ENCODE data around the gene LRRC9. TPM values are rescaled to one million over a fixed set of nuclear protein-coding genes. Genes with fewer than 3 reads are reported as not detected.

LRRC9 gene
- total and polyA plus RNA-seq, 10 of the 15 experiments (the other 5 are each of a cell fraction or from before 2014, with no cell fraction given), result not detected

- TF ChIP-seq ZBTB4 (CRISPR knock-in tag; IDR thresholded peaks at IDR 0.05) (no peak), FOXK2 (IDR thresholded peaks at IDR 0.05) (no peak), JUNB (IDR thresholded peaks at IDR 0.05) (no peak), STAT1 (conservative IDR thresholded peaks at IDR 0.05) (0 out of 2 replicates have a peak, but pooled peaks have one; percentile 17), CTCF (IDR thresholded peaks at IDR 0.05 in 2 of 3, conservative IDR thresholded peaks at IDR 0.05 in 1 of 3; ENCODE audit: control insufficient read depth in 2 of 3, extremely low read depth in 1 of 3, insufficient read depth in 1 of 3, low read depth in 3 of 3, low read length in 3 of 3) (0 out of 6 replicates have a peak, but pooled peaks of 1 of the 3 experiments have one; percentile 2), ATF7 (IDR thresholded peaks at IDR 0.05; ENCODE audit: low read depth) (peak; percentile 80; the same call in 1 of the 2 replicates), NBN (IDR thresholded peaks at IDR 0.05) (peak; percentile 92), MYC (IDR thresholded peaks at IDR 0.05; ENCODE audit: insufficient read depth, insufficient read length, insufficient replicate concordance, low read length, severe bottlenecking) (peak; percentile 82), IKZF1 (conservative IDR thresholded peaks at IDR 0.05) (peak; percentile 85), LARP7 (IDR thresholded peaks at IDR 0.05) (peak; percentile 95), NR2F1 (conservative IDR thresholded peaks at IDR 0.05) (peak; percentile 61; the same call in 1 of the 2 replicates), FOXM1 (IDR thresholded peaks at IDR 0.05; ENCODE audit: low read depth, low read length) (no peak), NFIC (IDR thresholded peaks at IDR 0.05; ENCODE audit: low read depth, low read length) (no peak; the same call in 1 of the 2 replicates), SIN3A (IDR thresholded peaks at IDR 0.05; ENCODE audit: low read depth, low read length) (peak; percentile 76; the same call in 1 of the 2 replicates), SUZ12 (IDR thresholded peaks at IDR 0.05; ENCODE audit: unreplicated experiment) (no peak), ZNF384 (IDR thresholded peaks at IDR 0.05; ENCODE audit: borderline replicate concordance, low read depth, low read length) (no peak), MYB (IDR thresholded peaks at IDR 0.05; ENCODE audit: borderline replicate concordance, low read depth, low read length) (peak; percentile 85; the same call in 1 of the 2 replicates), IRF4 (IDR thresholded peaks at IDR 0.05; ENCODE audit: low read depth, low read length) (peak; percentile 38; the same call in 1 of the 2 replicates), RELA (IDR thresholded peaks at IDR 0.05; ENCODE audit: borderline replicate concordance, partially characterized antibody) (peak; percentile 47)
- TF ChIP-seq, protein P1, sequence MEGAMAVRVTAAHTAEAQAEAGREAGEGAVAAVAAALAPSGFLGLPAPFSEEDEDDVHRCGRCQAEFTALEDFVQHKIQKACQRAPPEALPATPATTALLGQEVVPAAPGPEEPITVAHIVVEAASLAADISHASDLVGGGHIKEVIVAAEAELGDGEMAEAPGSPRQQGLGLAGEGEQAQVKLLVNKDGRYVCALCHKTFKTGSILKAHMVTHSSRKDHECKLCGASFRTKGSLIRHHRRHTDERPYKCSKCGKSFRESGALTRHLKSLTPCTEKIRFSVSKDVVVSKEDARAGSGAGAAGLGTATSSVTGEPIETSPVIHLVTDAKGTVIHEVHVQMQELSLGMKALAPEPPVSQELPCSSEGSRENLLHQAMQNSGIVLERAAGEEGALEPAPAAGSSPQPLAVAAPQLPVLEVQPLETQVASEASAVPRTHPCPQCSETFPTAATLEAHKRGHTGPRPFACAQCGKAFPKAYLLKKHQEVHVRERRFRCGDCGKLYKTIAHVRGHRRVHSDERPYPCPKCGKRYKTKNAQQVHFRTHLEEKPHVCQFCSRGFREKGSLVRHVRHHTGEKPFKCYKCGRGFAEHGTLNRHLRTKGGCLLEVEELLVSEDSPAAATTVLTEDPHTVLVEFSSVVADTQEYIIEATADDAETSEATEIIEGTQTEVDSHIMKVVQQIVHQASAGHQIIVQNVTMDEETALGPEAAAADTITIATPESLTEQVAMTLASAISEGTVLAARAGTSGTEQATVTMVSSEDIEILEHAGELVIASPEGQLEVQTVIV (IDR thresholded peaks at IDR 0.05; ENCODE audit: borderline replicate concordance, partially characterized antibody), result peak; percentile 99
- TF ChIP-seq, protein P2, sequence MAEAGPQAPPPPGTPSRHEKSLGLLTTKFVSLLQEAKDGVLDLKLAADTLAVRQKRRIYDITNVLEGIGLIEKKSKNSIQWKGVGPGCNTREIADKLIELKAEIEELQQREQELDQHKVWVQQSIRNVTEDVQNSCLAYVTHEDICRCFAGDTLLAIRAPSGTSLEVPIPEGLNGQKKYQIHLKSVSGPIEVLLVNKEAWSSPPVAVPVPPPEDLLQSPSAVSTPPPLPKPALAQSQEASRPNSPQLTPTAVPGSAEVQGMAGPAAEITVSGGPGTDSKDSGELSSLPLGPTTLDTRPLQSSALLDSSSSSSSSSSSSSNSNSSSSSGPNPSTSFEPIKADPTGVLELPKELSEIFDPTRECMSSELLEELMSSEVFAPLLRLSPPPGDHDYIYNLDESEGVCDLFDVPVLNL (IDR thresholded peaks at IDR 0.05; ENCODE audit: low read depth, low read length), result no peak
Observed at GRCh38 chr14:60091550-60092525, 171.9 kb downstream of the LRRC9 start, which contains the start of gene PCNX4 (continued).
